ENCODE data around the gene ZNF548.
"Not testable (repeated sequence)": the region's sequence is repeated elsewhere in the genome, so short reads cannot be mapped to it uniquely, and the experiment has no call there.

Gene ZNF548

DNA sequence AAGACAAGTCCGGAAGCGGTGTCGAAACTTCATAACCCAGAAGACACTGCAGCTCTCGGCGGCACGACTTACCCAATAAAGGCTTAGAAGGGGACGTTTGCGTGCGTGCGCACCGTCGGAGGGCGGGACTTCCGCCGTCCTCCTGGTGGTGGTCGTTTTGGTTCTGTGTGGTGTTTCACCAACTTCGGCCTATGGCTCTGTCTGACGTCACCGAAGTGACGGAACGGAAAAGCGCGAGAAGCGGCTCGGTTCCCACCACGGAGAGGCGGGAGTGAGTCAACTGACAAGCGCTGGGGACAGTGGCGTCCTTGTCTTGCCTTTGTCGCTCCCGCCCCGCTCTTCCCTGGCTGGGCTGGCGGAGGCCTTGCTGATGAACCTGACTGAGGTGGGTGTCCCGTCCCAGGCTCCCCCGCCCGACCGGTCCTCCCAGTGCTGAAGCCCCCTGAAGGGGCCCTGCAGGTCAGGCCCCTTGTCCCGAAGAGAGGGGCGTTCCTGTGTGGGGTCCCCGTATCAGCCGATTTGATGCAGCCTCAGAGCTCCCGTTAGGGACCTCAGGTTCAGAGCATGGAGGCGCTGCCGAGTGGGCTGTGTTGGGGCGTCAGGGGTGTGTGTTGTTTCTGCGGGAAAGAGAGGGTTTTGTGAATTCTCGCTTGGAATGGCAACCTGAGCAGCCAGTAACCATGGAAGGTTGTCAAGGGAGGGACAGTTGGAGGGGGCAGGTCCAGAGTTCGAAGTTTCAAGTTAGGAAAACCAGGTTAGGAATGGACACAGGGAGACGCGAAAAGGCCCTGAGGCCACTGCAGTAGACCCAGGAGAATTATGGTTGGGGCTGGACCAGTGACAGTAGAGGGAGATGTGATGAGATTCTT is at the start of gene ZNF548:
Gene ZNF548 (plus strand): TSS at position 125 of the 869 bp plus-strand sequence. CDS start 246 bp downstream, at position 371.
- DNase-seq, result peak; percentile 96

DNA sequence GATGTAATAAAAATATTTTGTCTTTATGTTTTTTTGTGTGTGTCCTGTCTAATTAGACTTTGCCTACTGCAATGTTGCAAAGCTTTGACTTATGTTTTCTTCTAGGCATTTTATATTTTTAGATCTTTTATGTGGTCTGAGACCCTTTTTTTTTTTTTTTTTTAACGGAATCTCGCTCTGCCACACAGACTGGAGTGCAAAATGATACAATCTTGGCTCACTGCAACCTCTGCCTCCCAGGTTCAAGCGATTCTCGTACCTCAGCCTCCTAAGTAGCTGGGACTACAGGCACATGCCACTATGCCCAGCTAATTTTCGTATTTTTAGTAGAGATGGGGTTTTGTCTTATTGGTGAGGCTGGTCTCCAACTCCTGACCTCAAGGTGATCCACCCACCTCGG is 47.1 kb upstream of the ZNF548 start:
- no peak for DNase-seq

DNA sequence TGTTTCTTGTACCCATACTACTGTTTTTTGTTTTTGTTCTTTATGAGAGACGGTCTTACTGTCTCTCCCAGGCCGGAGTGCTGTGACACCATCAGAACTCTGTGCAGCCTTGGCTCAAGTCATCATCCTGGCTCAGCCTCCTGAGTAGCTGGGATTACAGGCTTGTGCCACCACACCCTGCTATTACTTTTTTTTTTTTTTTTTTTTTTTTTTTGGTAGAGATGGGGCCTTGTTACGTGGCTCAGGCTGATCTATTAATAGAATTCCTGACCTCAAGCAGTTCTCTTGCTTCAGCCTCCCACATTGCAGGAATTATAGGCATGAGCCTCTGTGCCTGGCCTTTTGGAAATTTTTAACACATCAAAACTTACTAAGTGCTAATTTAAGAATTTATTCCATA is 41.5 kb upstream of the ZNF548 start:
- DNase-seq, result no peak

DNA sequence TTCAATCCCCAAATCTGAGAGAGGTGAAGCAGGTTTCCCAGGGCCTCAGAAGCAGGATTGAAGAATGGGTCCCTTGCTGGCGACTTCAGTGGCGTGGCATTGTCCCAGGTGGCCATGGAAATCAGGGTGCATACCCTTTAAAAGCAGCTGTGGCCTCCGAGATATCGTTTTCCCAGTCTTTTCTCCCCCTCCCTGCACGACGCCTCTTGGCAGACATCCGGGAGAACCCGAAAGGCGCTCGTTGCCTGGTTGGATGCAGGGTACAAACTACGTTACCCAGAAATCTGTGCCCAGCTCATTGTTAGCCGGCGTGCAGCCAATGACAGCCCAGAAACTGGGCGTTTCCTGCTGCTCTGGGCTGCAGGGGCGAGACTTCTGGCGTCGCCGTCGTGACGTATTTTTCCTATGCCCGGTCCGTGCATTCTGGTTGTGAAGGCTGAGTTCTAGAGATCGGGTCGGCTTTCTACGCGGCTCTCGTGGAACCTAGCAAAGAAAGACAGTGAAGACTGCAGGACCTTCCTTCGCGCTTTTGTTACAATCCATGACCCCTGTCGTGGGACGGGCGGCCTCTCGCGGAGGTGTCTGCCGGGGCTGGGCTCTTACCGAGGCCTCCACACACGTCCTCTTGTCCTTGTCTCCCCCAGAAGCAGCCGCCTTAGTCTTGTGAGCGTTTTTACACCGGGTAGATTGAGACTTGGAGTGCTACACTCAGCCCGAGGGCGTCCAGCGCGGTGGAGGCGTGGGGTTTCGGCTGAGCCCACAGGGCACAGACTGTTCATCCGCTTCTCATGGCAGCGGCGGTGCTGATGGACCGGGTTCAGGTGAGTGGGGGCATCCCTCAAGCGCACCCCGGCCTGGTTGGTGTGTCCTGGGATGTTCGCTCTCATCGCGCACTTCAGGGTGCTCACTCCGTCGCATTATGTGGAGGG is 38.5 kb upstream of the ZNF548 start, which contains the start of gene ZNF304:
Gene ZNF304 (plus strand): TSS at position 395 of the 929 bp plus-strand sequence. CDS start 394 bp downstream, at position 789.
- peak; percentile 64 for DNase-seq

DNA sequence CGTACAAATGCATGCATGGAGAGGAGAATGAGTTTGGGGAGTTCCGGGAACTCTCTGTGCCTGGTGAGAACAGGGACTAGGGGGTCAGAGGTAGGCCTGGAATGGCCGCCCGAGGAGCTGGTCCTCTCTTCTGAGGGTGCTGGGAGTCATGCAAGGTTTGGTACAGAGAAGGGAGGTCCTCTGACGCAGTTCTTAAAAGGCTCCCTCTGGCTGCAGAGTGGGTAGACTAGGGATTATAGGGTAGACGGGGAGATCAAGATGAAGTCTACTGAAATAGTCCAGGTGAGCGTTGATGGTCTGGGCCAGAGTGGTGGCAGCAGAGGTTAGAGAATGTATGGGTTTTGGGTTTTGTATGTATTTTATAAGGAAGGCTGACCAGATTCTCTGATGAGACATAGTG is 37.8 kb upstream of the ZNF548 start:
- no peak for DNase-seq

DNA sequence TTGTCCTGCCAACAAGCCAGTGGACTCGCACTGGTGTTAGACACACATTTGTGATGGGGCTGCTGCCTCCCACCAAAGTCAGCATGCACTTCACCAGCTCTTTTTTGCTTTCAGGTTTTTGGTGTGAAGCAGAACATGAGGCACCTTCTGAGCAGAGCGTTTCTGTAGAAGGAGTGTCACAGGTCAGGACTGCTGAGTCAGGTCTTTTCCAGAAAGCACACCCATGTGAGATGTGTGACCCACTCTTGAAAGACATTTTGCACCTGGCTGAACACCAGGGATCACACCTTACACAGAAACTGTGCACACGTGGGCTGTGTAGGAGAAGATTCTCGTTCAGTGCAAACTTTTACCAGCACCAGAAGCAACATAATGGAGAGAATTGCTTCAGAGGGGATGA is 33.7 kb upstream of the ZNF548 start:
- no peak for DNase-seq

DNA sequence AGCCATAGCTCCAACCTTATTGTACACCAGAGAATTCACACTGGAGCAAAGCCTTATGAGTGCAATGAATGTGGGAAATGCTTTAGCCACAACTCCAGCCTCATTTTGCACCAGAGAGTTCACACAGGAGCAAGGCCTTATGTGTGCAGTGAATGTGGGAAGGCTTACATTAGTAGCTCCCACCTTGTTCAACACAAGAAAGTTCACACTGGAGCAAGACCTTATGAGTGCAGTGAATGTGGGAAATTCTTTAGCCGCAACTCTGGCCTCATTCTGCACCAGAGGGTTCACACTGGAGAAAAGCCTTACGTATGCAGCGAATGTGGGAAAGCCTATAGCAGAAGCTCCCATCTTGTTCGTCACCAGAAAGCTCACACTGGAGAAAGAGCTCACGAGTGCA is 32.2 kb upstream of the ZNF548 start:
- DNase-seq, result no peak

DNA sequence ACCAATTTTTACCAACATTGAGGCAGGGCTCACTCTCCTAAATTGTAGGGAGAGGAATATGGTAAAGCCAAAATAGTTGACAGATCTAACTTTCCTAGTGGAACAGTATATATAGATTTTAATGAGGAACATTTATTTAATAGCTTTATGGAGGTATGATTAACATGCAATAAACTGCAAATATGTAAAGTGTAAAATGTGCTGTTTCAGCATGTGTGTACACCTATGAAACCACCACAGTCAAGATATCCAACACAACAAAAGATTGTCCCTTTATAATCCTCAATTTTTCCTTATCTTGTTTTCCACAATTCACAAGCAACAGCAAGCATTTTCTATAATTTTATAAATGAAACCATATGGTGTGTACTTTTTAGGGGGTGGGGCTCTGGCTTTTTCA is 30.4 kb upstream of the ZNF548 start:
- no peak for DNase-seq

DNA sequence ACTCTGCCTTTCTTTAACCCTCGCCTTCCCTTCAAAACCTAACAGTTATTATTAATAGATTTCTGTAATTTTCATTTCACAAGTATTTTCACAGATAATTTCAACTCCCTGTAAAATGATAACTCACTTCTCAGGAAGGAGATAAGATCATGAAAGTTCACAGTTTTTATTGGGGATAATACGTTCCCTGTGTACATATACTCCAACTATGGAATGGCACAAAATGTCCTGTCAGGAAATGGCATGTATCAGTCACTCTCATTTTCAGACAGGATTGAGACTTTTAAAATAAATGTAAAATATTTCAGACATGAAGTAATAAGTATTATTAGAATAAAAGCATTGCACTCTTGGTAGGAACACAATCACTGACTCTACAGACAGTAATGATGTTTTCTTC is 27.2 kb upstream of the ZNF548 start:
- DNase-seq, result no peak

DNA sequence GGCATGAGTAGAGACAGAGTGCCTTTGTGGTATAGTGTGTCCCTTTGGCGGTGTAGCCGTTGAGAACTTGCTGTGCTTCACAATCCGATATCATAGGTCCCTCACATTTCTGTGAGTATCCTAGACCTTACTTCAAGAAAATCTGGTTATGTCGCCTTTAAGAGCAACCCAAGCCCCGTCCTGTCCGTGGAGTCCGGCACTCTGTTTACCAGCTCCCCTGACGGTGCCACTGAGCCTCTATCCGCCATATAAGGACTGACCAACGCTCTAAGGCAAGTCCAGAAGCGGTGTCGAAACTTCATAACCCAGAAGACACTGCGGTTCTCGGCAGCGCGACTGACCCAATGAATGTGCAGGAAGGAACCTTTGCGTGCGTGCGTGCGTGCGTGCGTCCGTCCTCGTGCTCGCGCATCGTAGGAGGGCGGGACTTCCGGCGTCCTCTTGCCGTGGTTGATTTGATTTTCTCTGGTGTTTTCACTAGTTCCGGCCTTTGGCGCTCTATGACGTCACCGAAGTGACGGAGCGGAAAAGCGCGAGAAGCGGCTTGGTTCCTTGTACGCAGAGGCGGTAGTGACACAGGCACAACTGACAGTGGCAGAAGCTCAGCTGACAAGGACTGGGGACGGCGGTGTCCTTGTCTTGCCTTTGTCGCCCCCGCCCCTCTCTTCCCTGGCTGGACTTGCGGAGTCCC is 26.5 kb upstream of the ZNF548 start, which contains the start of the genes TRAPPC2B and ZNF547:
Gene TRAPPC2B (plus strand): TSS at position 555 of the 691 bp plus-strand sequence. CDS start 1,283 bp downstream, outside the sequence.
Gene ZNF547 (plus strand): TSS at position 555 of the 691 bp plus-strand sequence. CDS start 5,005 bp downstream, outside the sequence.
- peak; percentile 95 for DNase-seq

DNA sequence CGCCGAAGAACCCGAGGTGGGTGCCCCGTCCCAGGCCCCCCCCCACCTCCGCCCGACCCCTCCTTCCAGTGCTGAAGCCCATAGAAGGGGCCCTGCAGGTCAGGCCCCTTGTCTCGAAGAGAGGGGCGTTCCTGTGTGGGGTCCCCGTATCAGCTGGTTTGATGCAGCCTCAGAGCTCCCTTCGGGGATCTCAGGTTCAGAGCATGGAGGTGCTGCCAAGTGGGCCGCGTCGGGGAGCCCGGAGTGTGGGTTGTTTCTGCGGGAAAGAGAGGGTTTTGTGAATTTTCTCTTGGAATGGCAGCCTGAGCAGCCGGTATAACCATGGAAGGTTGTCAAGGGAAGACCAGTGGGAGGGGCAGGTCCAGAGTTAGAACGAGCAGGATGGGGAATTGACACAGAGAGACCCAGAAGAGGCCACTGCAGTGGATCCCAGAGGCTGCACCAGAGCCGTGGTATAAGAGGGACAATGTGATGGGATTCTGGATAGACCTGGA is 25.9 kb upstream of the ZNF548 start:
- no peak for DNase-seq

DNA sequence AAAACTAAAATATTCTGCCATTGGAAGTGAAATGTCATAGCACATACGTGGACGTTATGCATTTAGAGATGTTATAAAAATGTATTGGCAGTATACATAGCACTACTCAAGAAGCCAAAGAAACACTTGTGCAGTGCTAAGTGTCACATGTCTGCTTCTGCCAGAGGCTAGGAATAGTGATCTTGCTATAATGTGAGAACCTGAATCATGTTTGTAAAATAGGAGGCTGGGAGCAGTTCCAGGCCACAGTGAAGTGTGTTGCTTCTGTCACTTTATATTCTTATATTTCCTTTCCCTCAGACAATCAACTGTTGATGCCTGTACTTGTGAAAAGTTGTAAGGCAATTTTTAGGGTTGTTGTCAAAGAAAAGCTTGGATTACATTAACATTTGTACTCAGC is 22.9 kb upstream of the ZNF548 start:
- DNase-seq, result no peak

DNA sequence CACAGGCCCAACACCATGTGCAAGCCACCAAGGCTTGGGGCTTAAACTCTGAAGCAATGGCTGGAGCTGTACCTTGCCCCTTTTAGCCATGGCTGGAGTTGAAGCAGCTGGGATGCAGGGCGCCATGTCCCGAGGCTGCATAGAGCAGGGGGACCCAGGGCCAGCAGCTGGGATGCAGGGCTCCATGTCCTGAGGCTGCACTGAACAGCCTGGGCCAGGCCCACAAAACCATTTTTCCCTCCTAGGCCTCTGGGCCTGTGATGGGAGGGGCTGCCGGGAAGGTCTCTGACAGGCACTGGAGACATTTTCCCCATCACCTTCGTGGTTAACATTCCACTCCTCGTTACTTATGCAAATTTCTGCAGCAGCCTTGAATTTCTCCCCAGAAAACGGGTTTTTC is 15.5 kb upstream of the ZNF548 start:
- DNase-seq, result no peak

DNA sequence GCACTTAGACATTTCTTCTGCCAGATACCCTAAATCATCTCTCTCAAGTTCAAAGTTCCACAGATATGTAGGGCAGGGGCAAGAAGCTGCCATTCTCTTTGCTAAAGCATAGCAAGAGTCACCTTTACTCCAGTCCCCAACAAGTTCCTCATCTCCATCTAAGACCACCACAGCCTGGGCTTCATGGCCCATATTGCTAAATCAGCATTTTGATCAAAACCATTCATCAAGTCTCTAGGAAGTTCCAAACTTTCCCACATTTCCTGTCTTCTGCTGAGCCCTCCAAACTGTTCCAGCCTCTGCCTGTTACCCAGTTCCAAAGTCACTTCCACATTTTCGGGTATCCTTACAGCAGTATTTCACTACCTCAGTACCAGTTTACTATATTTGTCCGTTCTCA is 15.0 kb upstream of the ZNF548 start:
- not testable (repeated sequence) for DNase-seq

DNA sequence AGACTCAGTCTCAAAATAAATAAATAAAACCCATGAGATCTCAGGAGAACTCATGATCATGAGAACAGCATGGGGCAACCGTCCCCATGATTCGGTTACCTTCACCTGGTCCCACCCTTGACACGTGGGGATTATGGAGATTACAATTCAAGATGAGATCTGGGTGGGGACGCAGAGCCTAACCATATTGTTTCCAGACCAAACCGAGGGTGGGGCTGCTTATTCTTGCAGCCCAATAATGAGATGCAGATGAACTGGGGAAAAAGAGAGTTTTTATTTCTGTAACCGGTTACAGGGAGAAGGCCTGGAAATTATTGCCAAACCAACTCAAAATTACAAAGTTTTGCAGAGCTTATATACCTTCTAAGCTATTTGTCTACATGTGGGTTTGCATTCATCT is 13.5 kb upstream of the ZNF548 start:
- DNase-seq, result no peak

DNA sequence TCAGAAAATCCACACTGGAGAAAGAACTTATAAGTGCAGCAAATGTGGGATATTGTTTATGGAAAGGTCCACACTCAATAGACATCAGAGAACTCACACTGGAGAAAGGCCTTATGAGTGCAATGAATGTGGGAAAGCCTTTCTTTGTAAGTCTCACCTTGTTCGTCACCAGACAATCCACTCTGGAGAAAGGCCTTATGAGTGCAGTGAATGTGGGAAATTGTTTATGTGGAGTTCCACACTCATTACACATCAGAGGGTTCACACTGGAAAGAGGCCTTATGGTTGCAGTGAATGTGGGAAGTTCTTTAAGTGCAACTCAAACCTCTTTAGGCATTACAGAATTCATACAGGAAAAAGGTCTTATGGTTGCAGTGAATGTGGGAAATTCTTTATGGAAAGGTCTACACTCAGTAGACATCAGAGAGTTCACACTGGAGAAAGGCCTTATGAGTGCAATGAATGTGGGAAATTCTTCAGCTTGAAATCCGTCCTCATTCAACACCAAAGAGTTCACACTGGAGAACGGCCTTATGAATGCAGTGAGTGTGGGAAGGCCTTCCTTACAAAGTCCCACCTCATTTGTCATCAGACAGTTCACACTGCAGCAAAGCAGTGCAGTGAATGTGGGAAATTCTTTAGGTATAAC is 12.0 kb upstream of the ZNF548 start:
- DNase-seq, result no peak

DNA sequence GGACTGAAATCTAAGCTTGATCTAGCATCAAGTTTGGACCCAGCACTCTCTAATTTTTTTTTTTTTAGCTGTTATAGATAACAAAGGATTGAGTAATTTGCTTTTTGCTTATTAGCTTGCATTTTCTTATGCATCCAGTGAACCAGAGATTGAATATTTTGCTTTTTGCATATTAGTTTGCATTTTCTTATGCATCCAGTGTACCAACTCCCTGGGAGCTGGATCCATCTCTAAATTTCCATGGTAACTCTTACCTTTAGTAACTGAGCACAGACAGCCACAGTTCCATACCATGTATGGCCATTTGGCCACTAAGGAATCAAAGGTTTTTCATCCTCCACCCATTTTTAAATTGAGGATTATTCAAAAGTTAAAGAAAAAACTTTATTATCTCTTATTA is 8.7 kb upstream of the ZNF548 start:
- DNase-seq, result no peak

DNA sequence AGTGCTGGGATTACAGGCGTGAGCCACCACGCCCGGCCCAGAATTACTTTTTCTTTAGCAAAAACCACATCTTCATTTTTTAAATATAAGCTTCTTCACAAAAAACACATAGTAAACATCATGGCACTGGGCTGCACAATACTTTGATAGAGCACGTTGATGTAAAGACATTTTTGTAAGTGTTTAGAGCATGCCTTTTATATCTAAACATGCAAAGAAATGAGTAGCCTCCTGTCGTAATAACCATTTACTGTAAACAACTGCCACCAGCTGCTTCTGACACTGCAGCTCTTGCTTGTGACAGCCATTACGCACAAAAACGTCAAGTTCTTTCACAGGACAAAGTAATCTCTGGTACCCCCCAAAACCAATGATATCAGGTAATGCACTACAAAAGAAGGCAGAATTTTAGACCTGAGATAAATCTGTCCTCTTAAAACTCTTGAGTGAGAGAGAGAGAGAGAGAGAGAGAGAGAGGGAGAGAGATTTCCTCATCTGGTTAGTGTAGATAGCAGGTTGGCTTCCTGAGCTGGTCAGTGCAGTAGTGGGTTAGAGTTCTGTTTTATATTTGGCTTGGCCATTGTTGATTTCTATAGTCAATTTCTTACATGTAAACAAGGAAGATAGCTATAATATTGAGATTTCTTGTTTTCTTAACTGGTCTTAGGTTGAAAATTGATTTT is 6.7 kb upstream of the ZNF548 start:
- no peak for DNase-seq

DNA sequence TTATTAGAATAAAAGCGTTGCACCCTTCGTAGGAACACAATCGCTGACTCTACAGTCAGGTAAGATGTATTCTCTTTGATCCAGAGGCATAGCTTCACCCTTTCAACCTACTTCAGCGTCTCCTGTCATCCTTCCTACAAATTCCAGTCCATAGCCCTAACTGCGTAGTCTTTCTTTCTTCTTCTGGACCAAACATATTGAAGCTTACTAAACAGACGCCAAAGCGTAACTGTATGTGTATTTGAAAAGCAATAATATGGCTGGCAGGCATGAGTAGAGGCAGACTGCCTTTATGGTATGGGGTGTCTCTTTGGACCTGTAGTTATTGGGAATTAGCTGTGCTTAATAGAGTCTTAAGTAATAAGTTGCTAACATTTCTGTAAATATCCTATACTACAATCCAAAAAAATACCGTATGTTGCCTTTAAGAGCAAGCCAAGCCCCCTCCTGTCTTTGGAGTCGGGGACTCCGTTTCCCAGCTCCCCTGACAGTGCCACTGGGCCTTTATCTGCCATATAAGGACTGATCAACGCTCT is 392 bp upstream of the ZNF548 start:
- DNase-seq, result no peak

DNA sequence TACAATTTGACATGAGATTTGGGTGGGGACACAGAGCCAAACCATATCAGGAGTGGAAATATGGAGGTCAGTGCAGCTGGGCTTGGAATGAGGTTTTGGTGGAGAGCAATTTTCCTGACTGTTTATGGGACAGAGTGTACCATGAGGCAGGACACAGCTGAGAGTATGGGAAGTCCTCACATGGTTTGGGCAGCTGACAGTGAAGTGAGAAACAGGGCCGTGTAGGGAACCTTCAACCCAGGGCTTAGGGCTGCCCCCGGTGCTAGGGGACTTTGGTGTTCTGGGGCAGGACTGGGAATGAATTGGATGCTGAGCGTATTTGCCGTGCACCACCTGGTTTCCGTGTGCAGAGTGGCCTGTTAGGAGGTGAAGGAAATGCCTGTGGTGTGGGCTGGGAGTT is 6.1 kb downstream of the ZNF548 start:
- no peak for DNase-seq

DNA sequence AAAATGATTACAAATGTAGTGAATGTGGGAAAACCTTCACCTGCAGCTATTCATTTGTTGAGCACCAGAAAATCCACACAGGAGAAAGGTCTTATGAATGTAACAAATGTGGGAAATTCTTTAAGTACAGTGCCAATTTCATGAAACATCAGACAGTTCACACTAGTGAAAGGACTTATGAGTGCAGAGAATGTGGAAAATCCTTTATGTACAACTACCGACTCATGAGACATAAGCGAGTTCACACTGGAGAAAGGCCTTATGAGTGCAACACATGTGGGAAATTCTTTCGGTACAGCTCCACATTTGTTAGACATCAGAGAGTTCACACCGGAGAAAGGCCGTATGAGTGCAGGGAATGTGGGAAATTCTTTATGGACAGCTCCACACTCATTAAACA is 9.2 kb downstream of the ZNF548 start:
- no peak for DNase-seq

Data from DMS153 (cell line).